Skeletal muscle cell (primary cell): ENCODE measurements around the gene NCAPD3.

Experiments used
- DNase-seq: peaks from one replicate; pipeline ENCODE4 v3.0.0-alpha.2; 2010; ENCODE audit warnings: low read depth
- H3K4me3 ChIP-seq: 2 replicates; pipeline ENCODE4 v1.5.1; 2011; ENCODE audit warnings: low read depth, mild to moderate bottlenecking, control low read depth, low read length, moderate library complexity

The NCAPD3 gene

GRCh38 chr11:134254433-134255183 lies 30.8 kb upstream of the NCAPD3 start:
- H3K4me3 ChIP-seq, result peak overlapping the region; percentile 92
- DNase-seq, result no peak

- DNase-seq, result peak; percentile 91
- peak within 1 kb of the TSS; percentile 92 for H3K4me3 ChIP-seq
Observed at GRCh38 chr11:134253188-134253993, 29.6 kb upstream of the NCAPD3 start, which contains the start of the genes ACAD8 and THYN1. ACAD8 (plus strand) TSS chr11:134253568; CDS start chr11:134253601, 33 bp downstream. THYN1 (minus strand) TSS chr11:134253352; CDS start chr11:134252882, 470 bp downstream.

- peak overlapping the region; percentile 92 for H3K4me3 ChIP-seq
- DNase-seq, result peak; percentile 26
Observed at GRCh38 chr11:134252346-134253187, 28.8 kb upstream of the NCAPD3 start.

GRCh38 chr11:134250675-134251074 lies 26.9 kb upstream of the NCAPD3 start:
- no peak overlapping the region for H3K4me3 ChIP-seq

GRCh38 chr11:134250246-134250645 lies 26.5 kb upstream of the NCAPD3 start:
- no peak overlapping the region for H3K4me3 ChIP-seq
- no peak for DNase-seq

More at GRCh38 chr11:134250675-134251074, 26.9 kb upstream of the NCAPD3 start:
- DNase-seq, result no peak

GRCh38 chr11:134248910-134249480 lies 25.2 kb upstream of the NCAPD3 start:
- DNase-seq, result no peak
- no peak overlapping the region for H3K4me3 ChIP-seq

- no peak for DNase-seq
- no peak overlapping the region for H3K4me3 ChIP-seq
Observed at GRCh38 chr11:134246678-134247077, 22.9 kb upstream of the NCAPD3 start.

- no peak for DNase-seq
- no peak overlapping the region for H3K4me3 ChIP-seq
Observed at GRCh38 chr11:134246100-134246499, 22.3 kb upstream of the NCAPD3 start.

GRCh38 chr11:134245434-134245833 lies 21.7 kb upstream of the NCAPD3 start:
- DNase-seq, result no peak
- H3K4me3 ChIP-seq, result no peak overlapping the region

GRCh38 chr11:134244593-134244992 lies 20.8 kb upstream of the NCAPD3 start:
- H3K4me3 ChIP-seq, result no peak overlapping the region
- no peak for DNase-seq

- H3K4me3 ChIP-seq, result no peak overlapping the region
- no peak for DNase-seq
Observed at GRCh38 chr11:134243913-134244312, 20.1 kb upstream of the NCAPD3 start.

GRCh38 chr11:134242376-134242775 lies 18.6 kb upstream of the NCAPD3 start:
- DNase-seq, result no peak
- no peak overlapping the region for H3K4me3 ChIP-seq

GRCh38 chr11:134240592-134240991 lies 16.8 kb upstream of the NCAPD3 start:
- H3K4me3 ChIP-seq, result no peak overlapping the region
- no peak for DNase-seq

GRCh38 chr11:134238956-134239355 lies 15.2 kb upstream of the NCAPD3 start:
- no peak for DNase-seq
- H3K4me3 ChIP-seq, result no peak overlapping the region

GRCh38 chr11:134237557-134237922 lies 13.8 kb upstream of the NCAPD3 start:
- no peak for DNase-seq

GRCh38 chr11:134236834-134237556 lies 13.2 kb upstream of the NCAPD3 start:
- DNase-seq, result no peak
- H3K4me3 ChIP-seq, result no peak overlapping the region

More at GRCh38 chr11:134237557-134237922, 13.8 kb upstream of the NCAPD3 start:
- no peak overlapping the region for H3K4me3 ChIP-seq

- no peak overlapping the region for H3K4me3 ChIP-seq
- DNase-seq, result no peak
Observed at GRCh38 chr11:134235399-134235798, 11.6 kb upstream of the NCAPD3 start.

GRCh38 chr11:134233729-134234179 lies 10.0 kb upstream of the NCAPD3 start:
- DNase-seq, result no peak

More at GRCh38 chr11:134233729-134234179, 10.0 kb upstream of the NCAPD3 start:
- no peak overlapping the region for H3K4me3 ChIP-seq
